Measurements from ENCODE around the gene GASK1B. TPM values are rescaled to one million over a fixed set of nuclear protein-coding genes. Genes with fewer than 3 reads are reported as not detected.

GASK1B gene
- total and polyA plus RNA-seq, 8 donors, result 21.7 to 56.8 (median 24.2) TPM

- peak overlapping the region in 1 of 2 donors; percentile 39 for H3K4me3 ChIP-seq
- H3K27me3 ChIP-seq, result no peaks in the 10 kb centered on the region
- DNase-seq, result no peak
- no peaks in the 10 kb centered on the region for H3K9me3 ChIP-seq
- no peak for TF ChIP-seq CTCF (IDR thresholded peaks at IDR 0.05)
- peak; percentile 25 for ATAC-seq
- H3K36me3 ChIP-seq, result peaks cover 0 to 3% of the 10 kb centered on the region in 2 donors
- intact Hi-C loops (cut with DNase I), result no loop called here
- peaks cover 7 to 23% of the 10 kb centered on the region in 2 donors for H3K4me1 ChIP-seq
- H3K27ac ChIP-seq, result peak overlapping the region; percentile 87 to 89
Observed at GRCh38 chr4:158208963-158209640, 36.3 kb upstream of the GASK1B start.

- intact Hi-C loops (cut with DNase I), result no loop called here
- no peak for TF ChIP-seq CTCF (IDR thresholded peaks at IDR 0.05)
- no peak for ATAC-seq
- peaks cover 0 to 3% of the 10 kb centered on the region in 2 donors for H3K4me1 ChIP-seq
- H3K27me3 ChIP-seq, result no peaks in the 10 kb centered on the region
- no peaks in the 10 kb centered on the region for H3K9me3 ChIP-seq
- DNase-seq, result no peak
- no peak overlapping the region for H3K27ac ChIP-seq
- no peaks in the 10 kb centered on the region for H3K36me3 ChIP-seq
- no peak overlapping the region for H3K4me3 ChIP-seq
Observed at GRCh38 chr4:158203929-158204328, 31.1 kb upstream of the GASK1B start.

GRCh38 chr4:158203436-158203835 lies 30.6 kb upstream of the GASK1B start:
- ATAC-seq (no peak), DNase-seq (no peak)
- H3K36me3 ChIP-seq, result no peaks in the 10 kb centered on the region
- no peak for TF ChIP-seq CTCF (IDR thresholded peaks at IDR 0.05)
- H3K27ac ChIP-seq, result no peak overlapping the region
- H3K4me3 ChIP-seq, result no peak overlapping the region
- H3K27me3 ChIP-seq, result no peaks in the 10 kb centered on the region
- H3K9me3 ChIP-seq, result no peaks in the 10 kb centered on the region
- no peaks in the 10 kb centered on the region for H3K4me1 ChIP-seq
- intact Hi-C loops (cut with DNase I), result no loop called here

GRCh38 chr4:158202481-158202880 lies 29.7 kb upstream of the GASK1B start:
- H3K27ac ChIP-seq, result no peak overlapping the region
- intact Hi-C loops (cut with DNase I), result no loop called here
- no peak for TF ChIP-seq CTCF (IDR thresholded peaks at IDR 0.05)
- H3K27me3 ChIP-seq, result no peaks in the 10 kb centered on the region
- no peak overlapping the region for H3K4me3 ChIP-seq
- no peaks in the 10 kb centered on the region for H3K36me3 ChIP-seq
- no peaks in the 10 kb centered on the region for H3K4me1 ChIP-seq
- no peak for DNase-seq
- ATAC-seq, result no peak
- no peaks in the 10 kb centered on the region for H3K9me3 ChIP-seq

GRCh38 chr4:158201876-158202275 lies 29.1 kb upstream of the GASK1B start:
- no peaks in the 10 kb centered on the region for H3K36me3 ChIP-seq
- TF ChIP-seq CTCF (IDR thresholded peaks at IDR 0.05), result no peak
- intact Hi-C loops (cut with DNase I), result no loop called here
- H3K4me3 ChIP-seq, result no peak overlapping the region
- H3K27me3 ChIP-seq, result no peaks in the 10 kb centered on the region
- DNase-seq, result no peak
- H3K9me3 ChIP-seq, result no peaks in the 10 kb centered on the region
- no peak overlapping the region for H3K27ac ChIP-seq
- H3K4me1 ChIP-seq, result no peaks in the 10 kb centered on the region
- ATAC-seq, result no peak

Measured in left lung (tissue), 10 donors.